ENCODE results near the gene FAM83F.

Gene FAM83F

GRCh38 chr22:39967103-39967829 is 27.5 kb upstream of the FAM83F start:
- TF ChIP-seq POLR2AphosphoS5 (IDR thresholded peaks at IDR 0.05; ENCODE audit: low read depth, low read length) (no peak), FOXP2 (optimal IDR thresholded peaks at IDR 0.05; ENCODE audit: borderline replicate concordance, extremely low read depth, extremely low read length, insufficient read depth) (no peak), SIN3A (IDR thresholded peaks at IDR 0.05; ENCODE audit: borderline replicate concordance, insufficient read depth, low read length) (no peak), TAF1 (IDR thresholded peaks at IDR 0.05; ENCODE audit: borderline replicate concordance, insufficient read depth, low read length) (no peak)
- TF ChIP-seq, protein P1, sequence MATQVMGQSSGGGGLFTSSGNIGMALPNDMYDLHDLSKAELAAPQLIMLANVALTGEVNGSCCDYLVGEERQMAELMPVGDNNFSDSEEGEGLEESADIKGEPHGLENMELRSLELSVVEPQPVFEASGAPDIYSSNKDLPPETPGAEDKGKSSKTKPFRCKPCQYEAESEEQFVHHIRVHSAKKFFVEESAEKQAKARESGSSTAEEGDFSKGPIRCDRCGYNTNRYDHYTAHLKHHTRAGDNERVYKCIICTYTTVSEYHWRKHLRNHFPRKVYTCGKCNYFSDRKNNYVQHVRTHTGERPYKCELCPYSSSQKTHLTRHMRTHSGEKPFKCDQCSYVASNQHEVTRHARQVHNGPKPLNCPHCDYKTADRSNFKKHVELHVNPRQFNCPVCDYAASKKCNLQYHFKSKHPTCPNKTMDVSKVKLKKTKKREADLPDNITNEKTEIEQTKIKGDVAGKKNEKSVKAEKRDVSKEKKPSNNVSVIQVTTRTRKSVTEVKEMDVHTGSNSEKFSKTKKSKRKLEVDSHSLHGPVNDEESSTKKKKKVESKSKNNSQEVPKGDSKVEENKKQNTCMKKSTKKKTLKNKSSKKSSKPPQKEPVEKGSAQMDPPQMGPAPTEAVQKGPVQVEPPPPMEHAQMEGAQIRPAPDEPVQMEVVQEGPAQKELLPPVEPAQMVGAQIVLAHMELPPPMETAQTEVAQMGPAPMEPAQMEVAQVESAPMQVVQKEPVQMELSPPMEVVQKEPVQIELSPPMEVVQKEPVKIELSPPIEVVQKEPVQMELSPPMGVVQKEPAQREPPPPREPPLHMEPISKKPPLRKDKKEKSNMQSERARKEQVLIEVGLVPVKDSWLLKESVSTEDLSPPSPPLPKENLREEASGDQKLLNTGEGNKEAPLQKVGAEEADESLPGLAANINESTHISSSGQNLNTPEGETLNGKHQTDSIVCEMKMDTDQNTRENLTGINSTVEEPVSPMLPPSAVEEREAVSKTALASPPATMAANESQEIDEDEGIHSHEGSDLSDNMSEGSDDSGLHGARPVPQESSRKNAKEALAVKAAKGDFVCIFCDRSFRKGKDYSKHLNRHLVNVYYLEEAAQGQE (IDR thresholded peaks at IDR 0.05; ENCODE audit: insufficient read depth in 1 of 2, low read depth in 2 of 2, low read length in 2 of 2) = no peak

DNA sequence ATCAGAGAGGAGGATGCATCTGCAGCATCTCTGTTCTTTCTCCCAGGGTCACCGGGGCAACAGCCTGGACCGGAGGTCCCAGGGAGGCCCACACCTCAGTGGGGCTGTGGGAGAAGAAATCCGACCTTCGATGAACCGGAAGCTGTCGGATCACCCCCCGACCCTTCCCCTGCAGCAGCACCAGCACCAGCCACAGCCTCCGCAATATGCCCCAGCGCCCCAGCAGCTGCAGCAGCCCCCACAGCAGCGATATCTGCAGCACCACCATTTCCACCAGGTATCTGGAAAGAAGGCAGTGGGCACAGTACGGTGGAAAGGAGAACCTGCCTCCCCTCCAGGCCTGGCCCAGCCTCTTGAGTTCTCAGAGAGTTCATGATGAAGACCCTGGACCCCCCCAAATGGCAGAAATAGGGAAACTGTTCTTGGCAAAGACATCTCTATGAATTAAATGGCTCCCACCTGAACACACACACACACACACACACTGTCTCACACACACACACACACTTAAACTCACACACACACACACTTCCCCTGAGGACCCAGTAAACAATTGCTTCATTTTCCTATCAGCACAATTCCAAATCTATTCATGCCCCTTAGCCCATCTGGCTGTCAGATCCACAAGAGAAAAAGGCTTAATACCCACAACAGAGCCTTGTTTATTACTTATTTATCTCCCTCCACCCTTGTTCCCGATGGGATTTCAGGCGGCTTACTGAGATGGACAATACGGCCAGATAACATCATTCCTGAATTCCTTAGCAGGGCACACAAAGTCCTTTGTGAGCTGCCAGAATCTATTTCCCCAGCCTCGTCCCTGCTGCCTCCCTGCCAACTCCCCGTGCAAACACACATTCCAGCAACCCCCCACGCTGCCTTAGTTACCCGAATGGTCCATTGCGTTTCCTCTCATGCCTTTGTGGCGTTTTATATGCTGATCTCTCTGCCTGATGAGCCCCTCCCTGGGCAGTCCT is 26.5 kb upstream of the FAM83F start:
- no peak for TF ChIP-seq POLR2AphosphoS5 (IDR thresholded peaks at IDR 0.05; ENCODE audit: low read depth, low read length)
- TF ChIP-seq SIN3A (IDR thresholded peaks at IDR 0.05; ENCODE audit: borderline replicate concordance, insufficient read depth, low read length) = no peak
- TF ChIP-seq FOXP2 (optimal IDR thresholded peaks at IDR 0.05; ENCODE audit: borderline replicate concordance, extremely low read depth, extremely low read length, insufficient read depth) = no peak
- TF ChIP-seq, protein P1 (IDR thresholded peaks at IDR 0.05; ENCODE audit: insufficient read depth in 1 of 2, low read depth in 2 of 2, low read length in 2 of 2) = no peak
- TF ChIP-seq TAF1 (IDR thresholded peaks at IDR 0.05; ENCODE audit: borderline replicate concordance, insufficient read depth, low read length) = no peak

DNA sequence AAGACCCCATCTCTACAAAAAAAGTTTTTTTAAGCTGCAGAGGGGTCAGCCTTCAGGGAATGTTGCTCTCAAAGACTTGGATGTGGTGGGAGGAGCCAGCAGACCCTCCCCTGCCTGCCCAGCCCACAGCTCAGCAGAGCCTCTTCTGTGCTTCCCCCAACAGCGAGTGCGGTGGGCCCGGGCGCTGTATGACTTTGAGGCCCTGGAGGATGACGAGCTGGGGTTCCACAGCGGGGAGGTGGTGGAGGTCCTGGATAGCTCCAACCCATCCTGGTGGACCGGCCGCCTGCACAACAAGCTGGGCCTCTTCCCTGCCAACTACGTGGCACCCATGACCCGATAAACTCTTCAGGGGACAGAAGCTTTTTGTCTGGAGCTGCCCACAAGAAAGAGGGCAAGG is 24.0 kb upstream of the FAM83F start:
- no peak for TF ChIP-seq TAF1 (IDR thresholded peaks at IDR 0.05; ENCODE audit: borderline replicate concordance, insufficient read depth, low read length)
- TF ChIP-seq FOXP2 (optimal IDR thresholded peaks at IDR 0.05; ENCODE audit: borderline replicate concordance, extremely low read depth, extremely low read length, insufficient read depth) = no peak
- TF ChIP-seq SIN3A (IDR thresholded peaks at IDR 0.05; ENCODE audit: borderline replicate concordance, insufficient read depth, low read length) = no peak
- TF ChIP-seq POLR2AphosphoS5 (IDR thresholded peaks at IDR 0.05; ENCODE audit: low read depth, low read length) = no peak
- TF ChIP-seq, protein P1 (IDR thresholded peaks at IDR 0.05; ENCODE audit: insufficient read depth in 1 of 2, low read depth in 2 of 2, low read length in 2 of 2) = no peak

DNA sequence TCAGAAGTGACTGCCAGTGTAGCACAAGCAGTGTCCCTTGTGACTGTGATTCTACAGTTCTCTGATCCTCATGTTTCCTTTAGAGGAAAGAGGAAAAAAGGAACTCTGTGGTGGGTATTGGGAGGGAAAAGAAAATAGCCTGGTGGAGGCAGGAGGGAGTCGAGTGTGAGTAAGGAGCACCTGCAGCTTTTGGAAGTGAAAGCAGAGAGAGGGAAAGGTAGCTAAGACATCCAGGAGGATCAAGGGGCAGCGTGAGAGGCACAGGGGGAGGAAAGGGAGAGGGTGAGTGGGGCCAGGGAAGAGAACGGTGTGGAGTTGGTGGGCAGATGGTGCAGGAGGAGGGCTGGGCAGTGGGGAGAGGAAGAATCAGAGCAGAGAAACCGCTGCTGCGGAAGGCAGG is 22.1 kb upstream of the FAM83F start:
- TF ChIP-seq, protein P1 (IDR thresholded peaks at IDR 0.05; ENCODE audit: insufficient read depth in 1 of 2, low read depth in 2 of 2, low read length in 2 of 2) = no peak
- no peak for TF ChIP-seq FOXP2 (optimal IDR thresholded peaks at IDR 0.05; ENCODE audit: borderline replicate concordance, extremely low read depth, extremely low read length, insufficient read depth)
- no peak for TF ChIP-seq TAF1 (IDR thresholded peaks at IDR 0.05; ENCODE audit: borderline replicate concordance, insufficient read depth, low read length)
- no peak for TF ChIP-seq POLR2AphosphoS5 (IDR thresholded peaks at IDR 0.05; ENCODE audit: low read depth, low read length)
- no peak for TF ChIP-seq SIN3A (IDR thresholded peaks at IDR 0.05; ENCODE audit: borderline replicate concordance, insufficient read depth, low read length)

Data from PFSK-1 (cell line).